Esophagus (tissue), 2 donors: ENCODE data around the gene NALF2. TPM values are rescaled to one million over a fixed set of nuclear protein-coding genes. Genes with fewer than 3 reads are reported as not detected.

ENCODE experiments used
- H3K27ac ChIP-seq, 2 donors: one replicate each; pipeline ENCODE4 v1.5.1; 2013; ENCODE audit warnings: low read depth in 2 of 2, mild to moderate bottlenecking in 2 of 2, inconsistent platforms in 1 of 2, low read length in 1 of 2, moderate library complexity in 1 of 2
- H3K27me3 ChIP-seq, 2 donors: one replicate each; pipeline ENCODE4 v1.6.1; 2013; ENCODE audit warnings: low read length in 2 of 2, control low read depth in 1 of 2, mild to moderate bottlenecking in 1 of 2; ENCODE audit not compliant: insufficient read depth in 2 of 2, control insufficient read depth in 1 of 2
- H3K36me3 ChIP-seq, 2 donors: one replicate each; pipeline ENCODE4 v1.6.1; 2013; ENCODE audit warnings: low read length in 1 of 2; ENCODE audit not compliant: control insufficient read depth in 2 of 2, insufficient read depth in 2 of 2
- H3K4me1 ChIP-seq, 2 donors: one replicate each; pipeline ENCODE4 v1.6.1; 2013; ENCODE audit warnings: low read length in 1 of 2; ENCODE audit not compliant: control insufficient read depth in 2 of 2, insufficient read depth in 2 of 2
- H3K4me3 ChIP-seq, 2 donors: one replicate each; pipeline ENCODE4 v1.5.1; 2013; ENCODE audit warnings: low read length in 2 of 2, mild to moderate bottlenecking in 2 of 2, low read depth in 1 of 2, moderate library complexity in 1 of 2
- H3K9me3 ChIP-seq, 2 donors: one replicate each; pipeline ENCODE4 v1.6.1; 2013; ENCODE audit warnings: mild to moderate bottlenecking in 2 of 2, low read depth in 1 of 2, low read length in 1 of 2, moderate library complexity in 1 of 2; ENCODE audit not compliant: control insufficient read depth in 2 of 2, insufficient read depth in 1 of 2
- WGBS, 2 donors: extraction: QIAGEN DNeasy Blood & Tissue Kit; methylation state at CpG; one replicate each; pipeline ENCODE4 v1.1.7; 2013; 5-methylcytosine and 5-hydroxymethylcytosine counted together
- polyA plus RNA-seq, 2 donors: library from polyadenylated mRNA; stranded (reverse); fragments of 200-250 nt; gene quantifications; one replicate each; pipeline ENCODE4 v1.2.3, GENCODE V29; 2013
- donor health status: healthy with polysubstance abuse.
- donor health status: Bipolar disorder and iron deficiency.

The NALF2 gene
- under 1 TPM; 0.06 to 0.14 TPM for polyA plus RNA-seq

GRCh38 chrX:69503782-69504625 lies at the start of gene NALF2:
NALF2 (plus strand) TSS chrX:69504326; CDS start chrX:69505283, 957 bp downstream.
- H3K27me3 ChIP-seq, result no peaks in the 10 kb centered on the region
- H3K27ac ChIP-seq, result no peak within 1 kb of the TSS

GRCh38 chrX:69457756-69458155 lies 46.4 kb upstream of the NALF2 start:
- no peaks in the 10 kb centered on the region for H3K36me3 ChIP-seq
- 72 to 78% methylated on average over 6 of the region's 6 CpGs for WGBS, 2 donors
- no peak overlapping the region for H3K27ac ChIP-seq
- no peaks in the 10 kb centered on the region for H3K9me3 ChIP-seq
- H3K27me3 ChIP-seq, result no peaks in the 10 kb centered on the region
- no peaks in the 10 kb centered on the region for H3K4me1 ChIP-seq
- H3K4me3 ChIP-seq, result no peak overlapping the region

More at GRCh38 chrX:69503782-69504625, at the start of gene NALF2:
- WGBS, 2 donors, result 1 to 34% methylated on average over 45 to 62 of the region's 66 CpGs
- H3K36me3 ChIP-seq, result no peaks in the 10 kb centered on the region
- peaks cover 0 to 5% of the 10 kb centered on the region in 2 donors for H3K9me3 ChIP-seq
- H3K4me1 ChIP-seq, result no peaks in the 10 kb centered on the region
- peak within 1 kb of the TSS; percentile 43 to 44 for H3K4me3 ChIP-seq

- H3K9me3 ChIP-seq, result no peaks in the 10 kb centered on the region
- no peaks in the 10 kb centered on the region for H3K4me1 ChIP-seq
- WGBS, 2 donors, result 83 to 84% methylated on average over 1 of the region's 1 CpG
- H3K27me3 ChIP-seq, result no peaks in the 10 kb centered on the region
- no peaks in the 10 kb centered on the region for H3K36me3 ChIP-seq
- H3K4me3 ChIP-seq, result no peak overlapping the region
- H3K27ac ChIP-seq, result no peak overlapping the region
Observed at GRCh38 chrX:69466546-69466945, 37.6 kb upstream of the NALF2 start.

- Histone ChIP-seq H3K9me3 (no peaks in the 10 kb centered on the region), H3K36me3 (no peaks in the 10 kb centered on the region), H3K4me1 (no peaks in the 10 kb centered on the region), H3K4me3 (no peak overlapping the region), H3K27me3 (no peaks in the 10 kb centered on the region), H3K27ac (no peak overlapping the region)
- 89 to 90% methylated on average over 3 to 4 of the region's 4 CpGs for WGBS, 2 donors
Observed at GRCh38 chrX:69469975-69470374, 34.2 kb upstream of the NALF2 start.

GRCh38 chrX:69489625-69490024 lies 14.5 kb upstream of the NALF2 start:
- no peak overlapping the region for H3K27ac ChIP-seq
- peaks cover 0 to 3% of the 10 kb centered on the region in 2 donors for H3K27me3 ChIP-seq
- peaks cover 0 to 2% of the 10 kb centered on the region in 2 donors for H3K9me3 ChIP-seq
- H3K4me1 ChIP-seq, result no peaks in the 10 kb centered on the region
- H3K4me3 ChIP-seq, result no peak overlapping the region
- no peaks in the 10 kb centered on the region for H3K36me3 ChIP-seq

- no peak overlapping the region for H3K27ac ChIP-seq
- H3K27me3 ChIP-seq, result peaks cover 0 to 3% of the 10 kb centered on the region in 2 donors
- no peaks in the 10 kb centered on the region for H3K9me3 ChIP-seq
- no peaks in the 10 kb centered on the region for H3K4me1 ChIP-seq
- H3K36me3 ChIP-seq, result no peaks in the 10 kb centered on the region
- WGBS, 2 donors, result 7 to 23% methylated on average over 5 of the region's 5 CpGs
- no peak overlapping the region for H3K4me3 ChIP-seq
Observed at GRCh38 chrX:69493193-69493592, 10.9 kb upstream of the NALF2 start.

GRCh38 chrX:69493766-69494165 lies 10.4 kb upstream of the NALF2 start:
- H3K9me3 ChIP-seq, result no peaks in the 10 kb centered on the region
- H3K27me3 ChIP-seq, result peaks cover 0 to 3% of the 10 kb centered on the region in 2 donors
- H3K4me1 ChIP-seq, result no peaks in the 10 kb centered on the region
- 61 to 62% methylated on average over 1 of the region's 1 CpG for WGBS, 2 donors
- no peaks in the 10 kb centered on the region for H3K36me3 ChIP-seq
- no peak overlapping the region for H3K27ac ChIP-seq
- no peak overlapping the region for H3K4me3 ChIP-seq

- no peaks in the 10 kb centered on the region for H3K9me3 ChIP-seq
- H3K36me3 ChIP-seq, result no peaks in the 10 kb centered on the region
- 38 to 69% methylated on average over 1 of the region's 1 CpG for WGBS, 2 donors
- no peak overlapping the region for H3K27ac ChIP-seq
- no peak overlapping the region for H3K4me3 ChIP-seq
- H3K27me3 ChIP-seq, result no peaks in the 10 kb centered on the region
- H3K4me1 ChIP-seq, result no peaks in the 10 kb centered on the region
Observed at GRCh38 chrX:69496183-69496582, 7.9 kb upstream of the NALF2 start.

GRCh38 chrX:69501429-69501828 lies 2.7 kb upstream of the NALF2 start:
- no peaks in the 10 kb centered on the region for H3K36me3 ChIP-seq
- 28 to 31% methylated on average over 3 of the region's 3 CpGs for WGBS, 2 donors
- no peak overlapping the region for H3K27ac ChIP-seq
- no peaks in the 10 kb centered on the region for H3K27me3 ChIP-seq
- H3K4me1 ChIP-seq, result no peaks in the 10 kb centered on the region
- H3K9me3 ChIP-seq, result peaks cover 0 to 5% of the 10 kb centered on the region in 2 donors
- H3K4me3 ChIP-seq, result no peak overlapping the region

- no peaks in the 10 kb centered on the region for H3K4me1 ChIP-seq
- peaks cover 0 to 5% of the 10 kb centered on the region in 2 donors for H3K9me3 ChIP-seq
- no peak overlapping the region for H3K4me3 ChIP-seq
- H3K27me3 ChIP-seq, result no peaks in the 10 kb centered on the region
- H3K36me3 ChIP-seq, result no peaks in the 10 kb centered on the region
- no peak overlapping the region for H3K27ac ChIP-seq
- WGBS, 2 donors, result 28 to 36% methylated on average over 15 to 16 of the region's 16 CpGs
Observed at GRCh38 chrX:69503228-69503781, 821 bp upstream of the NALF2 start.
